Central memory CD8-positive, alpha-beta T cell (primary cell): ENCODE measurements around the gene WDR91.
"Not testable (repeated sequence)": the region's sequence is repeated elsewhere in the genome, so short reads cannot be mapped to it uniquely, and the experiment has no call there.

ENCODE experiments used
- ATAC-seq: fragments of 150-1000 bp; cut with Tn5 transposase; replicated peaks from 2 replicates; pipeline ENCODE4 v1.10.0; 2022; ENCODE audit warnings: mild to moderate bottlenecking, moderate FRiP score, moderate number of reproducible peaks; ENCODE audit not compliant: poor library complexity, severe bottlenecking; ENCODE audit errors: extremely low read depth
- DNase-seq, 2 donors: peaks; one replicate each; pipeline ENCODE4 v3.0.0; 2021; ENCODE audit warnings: low spot score in 2 of 2
- H3K27ac Mint-ChIP-seq: one replicate; pipeline ENCODE4 v1.8.0; 2022; ENCODE audit warnings: low read depth, mild to moderate bottlenecking, moderate library complexity, mixed read lengths
- H3K27me3 Mint-ChIP-seq: one replicate; pipeline ENCODE4 v1.8.0; 2022; ENCODE audit warnings: mixed read lengths
- H3K36me3 Mint-ChIP-seq: one replicate; pipeline ENCODE4 v1.8.0; 2022; ENCODE audit warnings: mild to moderate bottlenecking, moderate library complexity, mixed read lengths; ENCODE audit not compliant: insufficient read depth
- H3K4me1 Mint-ChIP-seq: one replicate; pipeline ENCODE4 v1.8.0; 2022; ENCODE audit warnings: mixed read lengths
- H3K4me3 Mint-ChIP-seq: one replicate; pipeline ENCODE4 v1.8.0; 2022; ENCODE audit warnings: mild to moderate bottlenecking, moderate library complexity, mixed read lengths
- H3K9me3 Mint-ChIP-seq: one replicate; pipeline ENCODE4 v1.8.0; 2022; ENCODE audit warnings: mixed read lengths

WDR91 gene

DNA sequence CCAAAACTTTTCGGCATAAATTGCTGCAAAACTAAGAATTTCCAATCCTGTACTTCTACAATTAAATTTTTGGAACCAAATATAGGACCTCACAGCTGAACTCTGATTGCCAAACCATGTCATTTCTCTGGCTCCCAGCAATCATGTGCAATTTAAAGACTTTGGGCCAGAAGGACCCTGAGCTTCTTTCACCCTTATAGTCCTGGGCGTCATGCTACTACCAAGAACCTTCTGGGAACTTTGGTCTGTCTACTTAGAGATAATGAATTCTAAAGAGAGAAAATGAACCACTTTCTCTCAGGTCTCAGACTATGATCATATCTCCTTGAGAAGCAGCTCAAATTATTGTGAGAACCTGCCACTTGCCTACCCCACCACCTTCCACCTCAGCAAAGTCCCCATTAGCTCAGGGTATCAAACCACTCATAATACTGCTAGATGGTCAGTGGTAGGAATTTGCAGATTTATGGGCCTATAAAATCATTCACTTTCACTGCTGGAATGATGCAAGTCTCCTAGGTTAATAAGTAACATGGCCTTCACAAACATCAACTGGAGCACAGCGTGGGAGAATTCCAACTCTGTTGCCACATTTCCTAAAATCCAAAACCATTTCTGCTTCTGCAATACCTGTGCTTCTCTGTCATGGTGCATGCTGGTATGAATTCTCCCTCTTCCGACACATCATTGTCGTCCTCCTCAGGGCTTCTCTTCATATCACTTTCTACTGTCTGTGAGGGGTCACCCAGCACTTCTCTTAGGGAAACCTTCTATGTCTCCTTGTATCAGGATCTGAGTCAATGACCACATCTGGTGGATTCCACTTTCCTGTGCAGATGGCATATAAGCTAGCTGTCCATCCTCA is 6.6 kb upstream of the WDR91 start:
- Mint-ChIP-seq H3K36me3 (no peaks in the 10 kb centered on the region), H3K27me3 (no peaks in the 10 kb centered on the region), H3K9me3 (no peaks in the 10 kb centered on the region), H3K4me1 (no peaks in the 10 kb centered on the region), H3K27ac (no peak overlapping the region), H3K4me3 (no peak overlapping the region)
- DNase-seq: no peak
- ATAC-seq: no peak

DNA sequence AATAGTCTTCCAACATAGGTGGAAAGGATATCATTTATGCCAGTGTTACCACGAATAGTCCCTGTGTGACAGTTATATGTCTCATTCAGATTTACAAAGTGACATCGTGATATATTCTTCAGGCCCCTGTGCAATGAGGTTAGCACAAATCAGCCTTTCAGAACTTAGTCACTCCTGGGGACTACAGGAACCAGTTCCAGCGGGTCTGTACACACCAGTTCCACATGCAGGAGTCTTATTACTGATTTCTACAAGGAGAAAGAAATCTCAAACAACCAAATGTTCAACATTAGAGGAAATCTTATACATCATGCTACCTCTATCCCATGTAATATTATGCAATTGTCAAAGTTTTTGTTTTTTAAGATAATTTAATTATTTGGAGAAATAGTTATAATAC is 4.4 kb upstream of the WDR91 start:
- no peaks in the 10 kb centered on the region for H3K9me3 Mint-ChIP-seq
- peaks cover 9% of the 10 kb centered on the region for H3K36me3 Mint-ChIP-seq
- peaks cover under 1% of the 10 kb centered on the region for H3K4me1 Mint-ChIP-seq
- ATAC-seq: no peak
- DNase-seq: no peak
- no peak overlapping the region for H3K27ac Mint-ChIP-seq
- H3K27me3 Mint-ChIP-seq: no peaks in the 10 kb centered on the region
- H3K4me3 Mint-ChIP-seq: no peak overlapping the region

DNA sequence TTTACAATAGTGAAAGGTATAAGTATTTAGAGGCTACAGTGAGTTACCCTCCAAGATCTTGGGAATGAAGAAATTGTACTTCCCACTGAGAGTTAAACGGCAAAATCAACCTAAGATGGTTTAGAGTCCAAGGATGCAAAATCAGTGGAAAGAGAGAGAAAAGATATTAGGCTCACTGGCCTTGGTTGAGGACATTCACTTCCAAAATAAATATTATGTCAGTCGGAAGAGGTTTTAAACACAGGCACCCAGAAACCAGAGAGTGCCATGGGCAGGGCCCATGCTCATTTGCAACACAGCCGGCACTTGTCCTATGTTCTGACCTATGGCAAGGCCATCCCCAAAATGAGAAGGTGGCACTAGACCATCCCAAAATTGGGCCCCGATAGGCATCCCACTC is 3.9 kb upstream of the WDR91 start:
- H3K4me3 Mint-ChIP-seq: no peak overlapping the region
- H3K36me3 Mint-ChIP-seq: peaks cover 11% of the 10 kb centered on the region
- ATAC-seq (no peak), DNase-seq (no peak)
- no peaks in the 10 kb centered on the region for H3K27me3 Mint-ChIP-seq
- peaks cover 6% of the 10 kb centered on the region for H3K4me1 Mint-ChIP-seq
- H3K9me3 Mint-ChIP-seq: no peaks in the 10 kb centered on the region
- no peak overlapping the region for H3K27ac Mint-ChIP-seq

- peaks cover 8% of the 10 kb centered on the region for H3K4me1 Mint-ChIP-seq
- no peaks in the 10 kb centered on the region for H3K9me3 Mint-ChIP-seq
- ATAC-seq (no peak), DNase-seq (no peak)
- H3K27ac Mint-ChIP-seq: no peak overlapping the region
- no peaks in the 10 kb centered on the region for H3K27me3 Mint-ChIP-seq
- no peak overlapping the region for H3K4me3 Mint-ChIP-seq
- H3K36me3 Mint-ChIP-seq: peaks cover 14% of the 10 kb centered on the region
Measured at GRCh38 chr7:135213831-135214230, 2.5 kb upstream of the WDR91 start.

GRCh38 chr7:135211946-135212685 is 790 bp upstream of the WDR91 start:
- not testable (repeated sequence) for H3K9me3 Mint-ChIP-seq, DNase-seq, H3K27me3 Mint-ChIP-seq
- Mint-ChIP-seq H3K4me1 (peaks cover 25% of the 10 kb centered on the region), H3K4me3 (peak overlapping the region; percentile 93), H3K36me3 (peaks cover 14% of the 10 kb centered on the region), H3K27ac (peak overlapping the region; percentile 97)
- ATAC-seq: peak; percentile 13

DNA sequence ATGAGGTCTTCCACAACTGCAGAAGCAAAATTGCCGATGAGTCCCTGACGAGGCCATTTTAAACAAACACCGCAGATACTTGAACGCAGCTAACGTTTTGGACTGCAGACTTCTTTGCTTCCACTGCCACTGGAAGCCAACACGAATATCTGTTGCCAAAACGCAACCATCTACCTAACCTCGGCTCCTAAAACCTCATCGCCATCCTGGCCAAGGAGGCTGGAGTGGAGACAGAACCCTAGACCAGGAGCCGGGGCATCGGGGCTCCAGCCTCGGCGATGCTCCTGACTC is 493 bp downstream of the WDR91 start:
- H3K4me1 Mint-ChIP-seq: peaks cover 34% of the 10 kb centered on the region

DNA sequence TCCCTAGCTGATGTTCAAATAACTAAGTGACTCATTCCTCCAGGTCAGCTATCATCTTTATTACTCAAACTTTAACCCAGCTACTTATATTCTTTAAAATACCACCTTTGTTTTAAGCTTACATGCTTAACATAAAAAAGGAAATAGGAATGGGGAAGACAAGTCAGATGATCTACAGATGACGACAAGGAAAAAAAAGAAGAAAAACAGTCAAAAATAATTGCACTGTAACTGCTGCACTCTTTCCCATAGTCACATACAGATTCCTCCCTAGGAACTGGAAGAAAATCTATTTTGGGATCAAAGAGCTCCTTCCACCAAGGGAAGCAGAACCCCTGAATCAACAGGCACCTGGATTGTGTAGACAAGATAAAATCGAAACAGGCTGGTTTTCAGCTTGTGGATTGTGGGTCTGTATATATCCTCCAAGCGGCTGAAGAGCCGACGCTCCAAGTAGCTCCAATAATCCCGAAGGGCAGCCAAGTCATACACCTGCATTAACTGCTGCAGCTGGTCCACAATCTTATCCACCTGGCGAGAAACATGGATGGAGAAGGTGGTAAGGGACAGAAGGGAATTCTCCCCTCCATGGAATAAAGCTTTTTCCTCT is 2.0 kb downstream of the WDR91 start:
- Mint-ChIP-seq H3K36me3 (peaks cover 15% of the 10 kb centered on the region), H3K9me3 (no peaks in the 10 kb centered on the region)

More for the DNA sequence above, 493 bp downstream of the WDR91 start:
- DNase-seq (no peak), ATAC-seq (peak; percentile 2)
- peak overlapping the region; percentile 97 for H3K27ac Mint-ChIP-seq
- H3K9me3 Mint-ChIP-seq: no peaks in the 10 kb centered on the region
- no peaks in the 10 kb centered on the region for H3K27me3 Mint-ChIP-seq
- peaks cover 15% of the 10 kb centered on the region for H3K36me3 Mint-ChIP-seq
- peak overlapping the region; percentile 93 for H3K4me3 Mint-ChIP-seq

DNA sequence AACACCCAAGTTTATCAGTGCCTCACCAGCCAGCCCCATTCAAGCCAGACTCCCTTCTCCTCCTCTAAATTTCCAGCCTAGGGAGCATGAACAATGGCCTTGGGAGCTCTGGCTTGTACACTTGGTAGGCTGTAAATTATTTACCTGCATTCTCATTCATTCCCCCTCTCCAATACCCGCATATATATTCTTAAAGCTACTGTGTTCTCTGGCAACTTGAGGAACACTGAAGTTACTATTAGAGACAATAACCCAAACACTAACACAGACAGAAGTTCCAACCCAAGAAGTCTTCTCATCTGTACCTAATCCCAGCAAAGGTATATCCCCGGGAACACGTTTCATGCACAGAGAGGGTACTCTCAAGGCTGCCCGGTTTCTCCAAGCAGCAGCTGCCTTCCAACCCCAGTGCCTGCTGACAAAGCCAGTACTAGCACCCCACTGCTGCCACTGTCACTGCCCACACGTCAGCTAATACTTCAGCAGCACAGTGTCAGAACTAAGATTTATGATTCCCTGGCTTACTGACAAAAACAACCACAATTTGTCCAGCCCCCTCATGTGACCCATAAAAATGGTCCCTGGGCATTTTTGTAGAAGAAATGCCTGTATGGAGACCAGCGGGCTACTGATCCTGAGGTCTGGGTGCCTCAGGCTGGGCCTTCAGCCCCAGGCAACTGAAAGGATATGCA is 3.1 kb downstream of the WDR91 start:
- H3K27ac Mint-ChIP-seq: no peak overlapping the region

More for the DNA sequence above, 2.0 kb downstream of the WDR91 start:
- Mint-ChIP-seq H3K27me3 (no peaks in the 10 kb centered on the region), H3K27ac (no peak overlapping the region), H3K4me3 (no peak overlapping the region), H3K4me1 (peaks cover 34% of the 10 kb centered on the region)
- DNase-seq: no peak
- no peak for ATAC-seq

DNA sequence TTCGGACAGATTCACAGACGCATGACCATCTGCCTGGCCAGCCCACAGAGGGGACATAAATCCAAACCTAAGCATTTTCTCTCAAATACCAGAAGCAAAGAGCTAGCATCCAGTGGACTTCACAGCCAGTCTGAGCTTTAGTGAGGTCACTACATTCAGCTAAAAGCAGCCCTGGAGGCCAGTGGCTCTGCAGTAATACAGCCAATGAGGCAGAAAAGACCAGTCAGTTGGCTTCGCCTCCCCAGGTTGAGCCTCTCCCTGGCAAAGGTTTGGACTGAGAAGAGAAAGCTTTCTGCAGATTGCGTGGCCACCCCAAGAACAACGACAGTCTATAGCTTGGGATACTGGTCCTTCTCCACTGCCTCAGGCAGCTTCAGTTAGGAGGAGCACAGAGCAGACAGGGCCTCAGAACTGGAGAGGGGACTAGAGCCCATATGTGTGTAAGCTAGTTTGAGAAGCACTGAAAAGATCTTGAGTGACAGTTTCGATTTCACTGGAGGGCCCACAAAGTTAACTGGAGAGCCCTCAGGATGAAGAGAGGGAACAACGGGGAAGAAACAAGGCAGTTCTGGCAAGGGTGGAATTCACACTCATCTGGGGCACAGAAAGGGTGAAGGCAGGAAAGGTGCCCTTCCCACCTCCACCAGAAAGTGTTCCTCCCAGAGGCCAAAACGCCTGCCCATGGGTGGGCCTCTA is 3.8 kb downstream of the WDR91 start:
- Mint-ChIP-seq H3K4me3 (peak overlapping the region; percentile 2), H3K27me3 (no peaks in the 10 kb centered on the region), H3K27ac (no peak overlapping the region), H3K36me3 (peaks cover 15% of the 10 kb centered on the region), H3K4me1 (peaks cover 40% of the 10 kb centered on the region), H3K9me3 (no peaks in the 10 kb centered on the region)
- ATAC-seq (no peak), DNase-seq (no peak)

More for the DNA sequence above, 3.1 kb downstream of the WDR91 start:
- ATAC-seq: no peak
- Mint-ChIP-seq H3K9me3 (no peaks in the 10 kb centered on the region), H3K27me3 (no peaks in the 10 kb centered on the region), H3K4me1 (peaks cover 40% of the 10 kb centered on the region), H3K36me3 (peaks cover 15% of the 10 kb centered on the region), H3K4me3 (peak overlapping the region; percentile 47)
- no peak for DNase-seq

DNA sequence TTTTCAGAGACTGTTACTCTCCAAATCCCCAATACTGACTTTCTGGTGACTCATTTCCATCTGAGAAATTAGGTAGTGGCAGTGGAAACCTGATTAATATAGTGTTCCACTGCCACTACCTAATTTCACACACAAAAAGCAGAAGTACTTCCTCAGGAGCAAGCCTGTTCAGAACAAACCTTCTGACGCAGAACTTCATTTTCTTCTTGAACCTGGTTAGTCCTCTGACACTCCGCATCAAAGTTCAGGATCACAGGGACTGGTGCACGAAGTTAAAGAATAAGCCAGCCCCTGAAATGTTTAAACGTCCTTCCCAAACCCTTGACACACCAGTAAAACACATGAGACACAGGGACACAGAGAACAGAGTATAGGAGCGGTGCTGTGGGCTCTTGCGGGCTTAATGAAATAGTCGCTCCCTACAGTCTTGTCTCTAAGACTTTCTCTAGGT is 4.4 kb downstream of the WDR91 start:
- H3K4me1 Mint-ChIP-seq: peaks cover 40% of the 10 kb centered on the region
- ATAC-seq (no peak), DNase-seq (no peak)
- no peak overlapping the region for H3K4me3 Mint-ChIP-seq
- no peaks in the 10 kb centered on the region for H3K27me3 Mint-ChIP-seq
- peaks cover 15% of the 10 kb centered on the region for H3K36me3 Mint-ChIP-seq
- H3K27ac Mint-ChIP-seq: no peak overlapping the region
- no peaks in the 10 kb centered on the region for H3K9me3 Mint-ChIP-seq

- no peak for ATAC-seq
- no peak overlapping the region for H3K4me3 Mint-ChIP-seq
- DNase-seq: no peak
- no peaks in the 10 kb centered on the region for H3K9me3 Mint-ChIP-seq
- no peaks in the 10 kb centered on the region for H3K27me3 Mint-ChIP-seq
- no peak overlapping the region for H3K27ac Mint-ChIP-seq
- H3K36me3 Mint-ChIP-seq: peaks cover 13% of the 10 kb centered on the region
- peaks cover 40% of the 10 kb centered on the region for H3K4me1 Mint-ChIP-seq
Measured at GRCh38 chr7:135205850-135206249, 5.5 kb downstream of the WDR91 start.

- no peak overlapping the region for H3K27ac Mint-ChIP-seq
- no peaks in the 10 kb centered on the region for H3K27me3 Mint-ChIP-seq
- DNase-seq: no peak
- ATAC-seq: no peak
- H3K4me1 Mint-ChIP-seq: peaks cover 33% of the 10 kb centered on the region
- peaks cover 13% of the 10 kb centered on the region for H3K36me3 Mint-ChIP-seq
- H3K9me3 Mint-ChIP-seq: no peaks in the 10 kb centered on the region
- no peak overlapping the region for H3K4me3 Mint-ChIP-seq
Measured at GRCh38 chr7:135204876-135205275, 6.5 kb downstream of the WDR91 start.
